Mesenchymal stem cell (in vitro differentiated cells and primary cell): ENCODE results near the gene ERFE.

Experiments used
- DNase-seq: peaks from one replicate; pipeline ENCODE4 v3.0.0-alpha.2; 2013
- H2AFZ ChIP-seq: one replicate; pipeline ENCODE4 v1.6.1; 2013; ENCODE audit warnings: low read depth, mild to moderate bottlenecking, control low read depth, inconsistent platforms, low read length, moderate library complexity
- H2AK5ac ChIP-seq: 2 replicates; pipeline ENCODE4 v1.6.1; 2013; ENCODE audit warnings: low read length, moderate library complexity, mild to moderate bottlenecking, inconsistent platforms; ENCODE audit not compliant: severe bottlenecking
- H2BK120ac ChIP-seq: one replicate; pipeline ENCODE4 v1.6.1; 2013; ENCODE audit warnings: low read depth, mild to moderate bottlenecking, inconsistent platforms, low read length, moderate library complexity
- H2BK12ac ChIP-seq, 2 experiments: one replicate each; pipeline ENCODE4 v1.6.1; 2013; ENCODE audit warnings: inconsistent platforms in 2 of 2, low read length in 2 of 2, mild to moderate bottlenecking in 2 of 2, moderate library complexity in 2 of 2, control low read depth in 1 of 2
- H2BK15ac ChIP-seq: one replicate; pipeline ENCODE4 v1.6.1; 2013; ENCODE audit warnings: mild to moderate bottlenecking, low read depth, inconsistent platforms; ENCODE audit not compliant: poor library complexity, severe bottlenecking
- H2BK5ac ChIP-seq: 2 replicates; pipeline ENCODE4 v1.6.1; 2013; ENCODE audit warnings: low read depth, mild to moderate bottlenecking, low read length, control low read depth, inconsistent platforms; ENCODE audit not compliant: poor library complexity, severe bottlenecking
- H3K14ac ChIP-seq, 2 experiments: one replicate each; pipeline ENCODE4 v1.6.1; 2013; ENCODE audit warnings: inconsistent platforms in 2 of 2, low read length in 2 of 2, control low read depth in 1 of 2, mild to moderate bottlenecking in 1 of 2, moderate library complexity in 1 of 2
- H3K18ac ChIP-seq, 2 experiments: one replicate each; pipeline ENCODE4 v1.6.1; 2013; ENCODE audit warnings: inconsistent platforms in 2 of 2, low read length in 2 of 2, control low read depth in 1 of 2, low read depth in 1 of 2, mild to moderate bottlenecking in 1 of 2
- H3K23ac ChIP-seq, 2 experiments: one replicate each; pipeline ENCODE4 v1.6.1; 2013; ENCODE audit warnings: inconsistent platforms in 2 of 2, low read length in 2 of 2, mild to moderate bottlenecking in 2 of 2, moderate library complexity in 2 of 2, control low read depth in 1 of 2
- H3K27ac ChIP-seq: 2 replicates; pipeline ENCODE4 v1.5.1; 2013; ENCODE audit warnings: mild to moderate bottlenecking, moderate library complexity, low read length, control low read depth, inconsistent platforms; ENCODE audit not compliant: poor library complexity, severe bottlenecking
- H3K27me3 ChIP-seq, 2 experiments: 2 replicates each; pipeline versions ENCODE4 v1.6.1 to v1.7.0; 2013; ENCODE audit warnings: low read length in 2 of 2, mild to moderate bottlenecking in 2 of 2, moderate library complexity in 2 of 2, control low read depth in 1 of 2, inconsistent platforms in 1 of 2; ENCODE audit not compliant: control insufficient read depth in 1 of 2, insufficient read depth in 1 of 2
- H3K36me3 ChIP-seq, 2 experiments: 2 replicates each; pipeline versions ENCODE4 v1.6.1 to v1.7.0; 2013; ENCODE audit warnings: low read length in 2 of 2, control low read depth in 1 of 2, inconsistent platforms in 1 of 2, low read depth in 1 of 2, mild to moderate bottlenecking in 1 of 2; ENCODE audit not compliant: insufficient read depth in 2 of 2, control insufficient read depth in 1 of 2
- H3K4ac ChIP-seq, 2 experiments: one replicate each; pipeline ENCODE4 v1.6.1; 2013; ENCODE audit warnings: inconsistent platforms in 2 of 2, low read length in 2 of 2, mild to moderate bottlenecking in 2 of 2, moderate library complexity in 2 of 2, control low read depth in 1 of 2, low read depth in 1 of 2
- H3K4me1 ChIP-seq: 2 replicates; pipeline ENCODE4 v1.6.1; 2013; ENCODE audit warnings: low read depth, low read length, control low read depth; ENCODE audit not compliant: control insufficient read depth, insufficient read depth
- H3K4me2 ChIP-seq: 2 replicates; pipeline ENCODE4 v1.6.1; 2013; ENCODE audit warnings: low read length, mild to moderate bottlenecking, inconsistent platforms; ENCODE audit not compliant: poor library complexity, severe bottlenecking
- H3K4me3 ChIP-seq, 2 experiments: 2 replicates each; pipeline versions ENCODE4 v1.5.1 to v1.7.0; 2013; ENCODE audit warnings: low read length in 2 of 2, mild to moderate bottlenecking in 2 of 2, control low read depth in 1 of 2, low read depth in 1 of 2; ENCODE audit not compliant: insufficient read depth in 1 of 2
- H3K79me1 ChIP-seq: replicated peaks from 2 replicates; pipeline ENCODE4 v1.6.1; 2013; ENCODE audit warnings: mild to moderate bottlenecking, control low read depth, low read length, inconsistent platforms; ENCODE audit not compliant: poor library complexity, severe bottlenecking
- H3K9ac ChIP-seq: 2 replicates; pipeline ENCODE4 v1.7.0; 2013; ENCODE audit warnings: mild to moderate bottlenecking, low read length, moderate library complexity
- H3K9me3 ChIP-seq: 2 replicates; pipeline ENCODE4 v1.7.0; 2013; ENCODE audit warnings: mild to moderate bottlenecking, low read length; ENCODE audit not compliant: control insufficient read depth
- H4K8ac ChIP-seq: one replicate; pipeline ENCODE4 v1.6.1; 2013; ENCODE audit warnings: inconsistent platforms, mild to moderate bottlenecking, low read length, moderate library complexity
- H4K91ac ChIP-seq: one replicate; pipeline ENCODE4 v1.6.1; 2013; ENCODE audit warnings: mild to moderate bottlenecking, low read length, inconsistent platforms
- WGBS: methylation state at CpG from one replicate; pipeline ENCODE4 v1.1.7; 2013; ENCODE audit warnings: mixed read lengths; 5-methylcytosine and 5-hydroxymethylcytosine counted together

The ERFE gene

DNA sequence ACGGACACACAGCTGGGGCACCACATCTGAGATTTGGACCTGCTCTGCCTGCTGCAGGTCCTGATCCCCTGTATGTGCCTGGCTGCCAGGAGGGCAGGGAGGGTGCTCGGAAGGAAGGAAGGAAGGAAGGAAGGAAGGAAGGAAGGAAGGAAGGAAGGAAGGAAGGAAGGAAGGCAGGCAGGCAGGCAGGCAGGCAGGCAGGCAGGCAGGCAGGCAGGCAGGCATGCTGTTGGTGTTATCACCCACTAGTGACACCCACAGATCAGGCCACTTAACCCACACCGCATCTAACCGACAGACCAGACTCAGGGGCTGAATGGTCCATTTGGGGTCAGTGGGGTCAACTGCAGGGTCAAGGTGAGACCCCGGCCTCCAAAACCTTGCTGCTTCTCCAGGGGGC is 14.5 kb upstream of the ERFE start:
- Histone ChIP-seq H2BK12ac (no peak overlapping the region), H2AFZ (no peak overlapping the region), H3K14ac (no peak overlapping the region), H3K79me1 (no peaks in the 10 kb centered on the region), H2BK5ac (no peak overlapping the region), H2AK5ac (no peak overlapping the region), H3K4me2 (no peak overlapping the region), H3K27me3 (no peaks in the 10 kb centered on the region), H3K23ac (no peak overlapping the region), H3K9me3 (no peaks in the 10 kb centered on the region), H3K18ac (no peak overlapping the region), H3K4me1 (peaks cover 38% of the 10 kb centered on the region), H2BK15ac (no peak overlapping the region), H2BK120ac (no peak overlapping the region), H3K9ac (no peak overlapping the region), H3K4me3 (no peak overlapping the region), H3K36me3 (no peaks in the 10 kb centered on the region), H3K4ac (no peak overlapping the region), H4K91ac (peak overlapping the region; percentile 9), H3K27ac (no peak overlapping the region), H4K8ac (no peak overlapping the region)
- no peak for DNase-seq
- WGBS = 90% methylated on average over 5 of the region's 5 CpGs

DNA sequence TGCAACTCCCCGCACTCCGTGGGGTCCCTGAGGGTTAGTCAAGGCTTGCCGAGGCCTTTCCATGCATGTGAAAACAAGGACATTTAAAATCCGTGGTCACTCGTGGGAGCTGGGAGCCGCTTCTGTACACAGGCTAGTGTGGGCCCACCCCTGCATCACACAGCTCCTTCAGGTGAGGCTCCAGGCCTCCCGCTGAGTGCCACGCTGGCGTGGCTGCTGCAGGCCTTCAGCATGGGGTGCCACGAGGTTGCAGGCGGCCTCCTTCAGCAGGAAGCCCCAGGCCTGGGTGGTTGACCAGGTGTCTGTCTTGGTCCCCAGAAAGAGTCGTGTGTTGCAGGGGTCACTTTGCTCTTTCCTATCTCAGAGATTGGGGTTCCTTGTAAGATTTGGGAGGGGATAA is 13.7 kb upstream of the ERFE start:
- H3K9me3 ChIP-seq = no peaks in the 10 kb centered on the region
- no peak overlapping the region for H3K18ac ChIP-seq
- H3K4ac ChIP-seq = no peak overlapping the region
- no peak overlapping the region for H2BK12ac ChIP-seq
- no peak overlapping the region for H3K23ac ChIP-seq
- no peak overlapping the region for H2BK15ac ChIP-seq
- H3K27me3 ChIP-seq = no peaks in the 10 kb centered on the region
- H3K27ac ChIP-seq = no peak overlapping the region
- no peak overlapping the region for H4K8ac ChIP-seq
- WGBS = 96% methylated on average over 12 of the region's 12 CpGs
- H2BK5ac ChIP-seq = no peak overlapping the region
- H2AK5ac ChIP-seq = no peak overlapping the region
- no peak overlapping the region for H3K4me3 ChIP-seq
- no peak overlapping the region for H4K91ac ChIP-seq
- H2BK120ac ChIP-seq = no peak overlapping the region
- DNase-seq = no peak
- H3K9ac ChIP-seq = no peak overlapping the region
- H3K4me2 ChIP-seq = no peak overlapping the region
- no peak overlapping the region for H2AFZ ChIP-seq
- H3K79me1 ChIP-seq = no peaks in the 10 kb centered on the region
- H3K4me1 ChIP-seq = peaks cover 40% of the 10 kb centered on the region
- no peak overlapping the region for H3K14ac ChIP-seq
- no peaks in the 10 kb centered on the region for H3K36me3 ChIP-seq

DNA sequence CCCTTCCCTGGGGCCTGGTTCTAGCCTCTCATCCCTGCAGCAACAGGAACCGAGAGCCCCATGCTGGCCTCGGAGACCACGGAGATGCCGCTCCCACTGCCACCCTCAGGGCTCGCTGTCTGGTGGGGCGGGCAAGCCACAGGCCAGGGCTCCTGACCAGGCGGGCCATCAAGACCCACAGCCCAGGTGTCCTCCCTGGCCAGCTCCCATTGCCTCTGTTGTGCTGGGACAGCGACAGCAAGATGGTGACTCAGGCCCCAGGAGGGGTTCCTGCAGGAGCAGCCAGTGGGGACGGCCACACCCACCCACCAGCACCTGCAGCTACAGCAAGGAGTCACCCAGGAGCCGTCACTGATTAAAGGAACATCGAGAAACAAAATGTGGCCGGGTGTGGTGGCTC is 12.9 kb upstream of the ERFE start:
- Histone ChIP-seq H3K79me1 (no peaks in the 10 kb centered on the region), H2AFZ (no peak overlapping the region), H3K4ac (no peak overlapping the region), H3K9ac (no peak overlapping the region), H2BK12ac (no peak overlapping the region), H2BK15ac (no peak overlapping the region), H3K4me1 (peaks cover 39% of the 10 kb centered on the region), H2AK5ac (no peak overlapping the region), H3K4me3 (no peak overlapping the region), H3K4me2 (no peak overlapping the region), H4K8ac (no peak overlapping the region), H3K27ac (no peak overlapping the region), H2BK5ac (no peak overlapping the region), H3K27me3 (no peaks in the 10 kb centered on the region), H3K14ac (no peak overlapping the region), H4K91ac (no peak overlapping the region), H2BK120ac (no peak overlapping the region), H3K9me3 (no peaks in the 10 kb centered on the region), H3K18ac (no peak overlapping the region), H3K23ac (no peak overlapping the region), H3K36me3 (no peaks in the 10 kb centered on the region)
- no peak for DNase-seq
- WGBS = 85% methylated on average over 12 of the region's 12 CpGs

DNA sequence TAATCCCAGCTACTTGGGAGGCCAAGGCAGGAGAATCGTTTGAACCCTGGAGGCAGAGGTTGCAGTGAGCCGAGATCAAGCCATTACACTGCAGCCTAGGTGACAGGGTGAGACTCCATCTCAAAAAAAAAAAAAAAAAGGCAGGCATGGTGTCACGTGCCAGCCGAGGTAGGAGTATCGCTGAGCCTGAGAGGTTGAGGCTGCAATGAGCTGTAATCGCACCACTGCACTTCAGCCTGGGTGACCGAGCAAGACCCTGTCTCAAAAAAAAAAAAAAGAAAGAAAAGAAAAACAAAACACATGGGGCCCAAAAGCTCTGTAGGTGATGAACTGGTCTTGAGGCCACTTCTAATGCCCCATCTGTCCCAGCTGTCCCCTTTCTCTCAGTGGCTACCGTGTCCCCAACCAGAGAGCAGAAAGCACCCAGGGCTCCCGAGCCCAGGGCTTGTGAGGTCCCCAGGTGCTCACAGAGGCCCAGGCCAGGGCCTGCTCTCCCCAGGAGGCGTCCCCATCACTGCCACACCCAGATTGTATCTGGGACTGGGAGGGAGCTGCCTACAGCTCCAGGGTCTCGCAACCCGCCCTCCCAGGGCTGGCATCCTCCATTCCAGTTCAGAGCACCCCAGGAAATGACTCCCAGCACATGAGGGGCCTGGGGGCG is 11.8 kb upstream of the ERFE start:
- H3K36me3 ChIP-seq = no peaks in the 10 kb centered on the region
- H4K8ac ChIP-seq = no peak overlapping the region
- no peak for DNase-seq
- no peak overlapping the region for H3K9ac ChIP-seq
- H2AFZ ChIP-seq = no peak overlapping the region
- H3K27me3 ChIP-seq = no peaks in the 10 kb centered on the region
- no peak overlapping the region for H3K4me3 ChIP-seq
- H3K4ac ChIP-seq = no peak overlapping the region
- no peak overlapping the region for H2BK12ac ChIP-seq
- no peak overlapping the region for H2BK5ac ChIP-seq
- H3K27ac ChIP-seq = no peak overlapping the region
- H2BK15ac ChIP-seq = no peak overlapping the region
- peaks cover 32% of the 10 kb centered on the region for H3K4me1 ChIP-seq
- WGBS = 92% methylated on average over 13 of the region's 13 CpGs
- H3K79me1 ChIP-seq = no peaks in the 10 kb centered on the region
- no peak overlapping the region for H2AK5ac ChIP-seq
- no peak overlapping the region for H3K4me2 ChIP-seq
- no peak overlapping the region for H4K91ac ChIP-seq
- no peak overlapping the region for H3K23ac ChIP-seq
- H3K14ac ChIP-seq = no peak overlapping the region
- no peaks in the 10 kb centered on the region for H3K9me3 ChIP-seq
- no peak overlapping the region for H2BK120ac ChIP-seq
- H3K18ac ChIP-seq = no peak overlapping the region
